ENCODE measurements around the gene AFF3.
"Not testable (repeated sequence)": the region's sequence is repeated elsewhere in the genome, so short reads cannot be mapped to it uniquely, and the experiment has no call there.

Gene AFF3

GRCh38 chr2:99971326-99971900 is 171.0 kb downstream of the AFF3 start:
- no peak for DNase-seq (ENCODE audit: low read depth, low spot score)

- DNase-seq (ENCODE audit: low read depth, low spot score): no peak
These were observed 172.0 kb downstream of the AFF3 start for GRCh38 chr2:99970292-99970868.

- no peak for DNase-seq (ENCODE audit: low read depth, low spot score)
These were observed 181.0 kb downstream of the AFF3 start for GRCh38 chr2:99961196-99961913.

GRCh38 chr2:99960790-99961189 is 181.6 kb downstream of the AFF3 start:
- no peak for DNase-seq (ENCODE audit: low read depth, low spot score)

- DNase-seq (ENCODE audit: low read depth, low spot score): no peak
These were observed 182.1 kb downstream of the AFF3 start for GRCh38 chr2:99960291-99960690.

GRCh38 chr2:99959261-99960014 is 183.0 kb downstream of the AFF3 start:
- no peak for DNase-seq (ENCODE audit: low read depth, low spot score)

- DNase-seq (ENCODE audit: low read depth, low spot score): no peak
These were observed 184.9 kb downstream of the AFF3 start for GRCh38 chr2:99957332-99958133.

- no peak for DNase-seq (ENCODE audit: low read depth, low spot score)
These were observed 186.0 kb downstream of the AFF3 start for GRCh38 chr2:99956232-99957030.

- no peak for DNase-seq (ENCODE audit: low read depth, low spot score)
These were observed 188.6 kb downstream of the AFF3 start for GRCh38 chr2:99953750-99954149.

GRCh38 chr2:99949963-99950362 is 192.4 kb downstream of the AFF3 start:
- DNase-seq (ENCODE audit: low read depth, low spot score): no peak

GRCh38 chr2:99949530-99949929 is 192.9 kb downstream of the AFF3 start:
- no peak for DNase-seq (ENCODE audit: low read depth, low spot score)

GRCh38 chr2:99948010-99948409 is 194.4 kb downstream of the AFF3 start:
- no peak for DNase-seq (ENCODE audit: low read depth, low spot score)

- DNase-seq (ENCODE audit: low read depth, low spot score): not testable (repeated sequence)
These were observed 195.0 kb downstream of the AFF3 start for GRCh38 chr2:99947366-99947765.

- no peak for DNase-seq (ENCODE audit: low read depth, low spot score)
These were observed 198.4 kb downstream of the AFF3 start for GRCh38 chr2:99944019-99944418.

GRCh38 chr2:99942561-99943347 is 199.6 kb downstream of the AFF3 start:
- DNase-seq (ENCODE audit: low read depth, low spot score): no peak

- peak; percentile 57 for DNase-seq (ENCODE audit: low read depth, low spot score)
These were observed 201.4 kb downstream of the AFF3 start for GRCh38 chr2:99940963-99941362.

- DNase-seq (ENCODE audit: low read depth, low spot score): no peak
These were observed 203.3 kb downstream of the AFF3 start for GRCh38 chr2:99939135-99939534.

- DNase-seq (ENCODE audit: low read depth, low spot score): no peak
These were observed 204.1 kb downstream of the AFF3 start for GRCh38 chr2:99938250-99938649.

GRCh38 chr2:99936065-99936464 is 206.3 kb downstream of the AFF3 start:
- no peak for DNase-seq (ENCODE audit: low read depth, low spot score)

GRCh38 chr2:99935662-99936061 is 206.7 kb downstream of the AFF3 start:
- no peak for DNase-seq (ENCODE audit: low read depth, low spot score)

Data from brain pericyte (primary cell).